Measurements from ENCODE around the gene ARHGEF25.
"Not testable (repeated sequence)": the region's sequence is repeated elsewhere in the genome, so short reads cannot be mapped to it uniquely, and the experiment has no call there.

Gene ARHGEF25

GRCh38 chr12:57611108-57611826 lies at the start of gene ARHGEF25:
ARHGEF25 (plus strand) TSS chr12:57611435; CDS start chr12:57611895, 460 bp downstream.
- peaks cover 57% of the 10 kb centered on the region for H3K27me3 ChIP-seq (ENCODE audit: insufficient read depth, low read length)
- peak within 1 kb of the TSS; percentile 78 for H3K4me3 ChIP-seq (ENCODE audit: low read length)
- H3K27ac ChIP-seq (ENCODE audit: low read length), result no peak within 1 kb of the TSS

GRCh38 chr12:57563358-57563757 lies 47.9 kb upstream of the ARHGEF25 start:
- no peaks in the 10 kb centered on the region for H3K9me3 ChIP-seq (ENCODE audit: insufficient read depth, low read depth, low read length)
- H3K9ac ChIP-seq (ENCODE audit: low read depth, low read length), result no peak overlapping the region
- H3K4me1 ChIP-seq (ENCODE audit: insufficient read depth, low read length), result no peaks in the 10 kb centered on the region
- H3K27me3 ChIP-seq (ENCODE audit: insufficient read depth, low read length), result no peaks in the 10 kb centered on the region
- no peak overlapping the region for H3K27ac ChIP-seq (ENCODE audit: low read length)
- peaks cover 28% of the 10 kb centered on the region for H3K36me3 ChIP-seq (ENCODE audit: insufficient read depth, low read depth, low read length)
- H3K4me3 ChIP-seq (ENCODE audit: low read length), result no peak overlapping the region

More at GRCh38 chr12:57611108-57611826, at the start of gene ARHGEF25:
- H3K9me3 ChIP-seq (ENCODE audit: insufficient read depth, low read depth, low read length), result no peaks in the 10 kb centered on the region
- peak within 1 kb of the TSS; percentile 65; the same call in 1 of the 2 replicates for H3K9ac ChIP-seq (ENCODE audit: low read depth, low read length)
- H3K4me1 ChIP-seq (ENCODE audit: insufficient read depth, low read length), result peaks cover 8% of the 10 kb centered on the region; the same call in 1 of the 2 replicates
- peaks cover 13% of the 10 kb centered on the region; the same call in 1 of the 2 replicates for H3K36me3 ChIP-seq (ENCODE audit: insufficient read depth, low read depth, low read length)

GRCh38 chr12:57564178-57564740 lies 47.0 kb upstream of the ARHGEF25 start:
- no peak overlapping the region for H3K9ac ChIP-seq (ENCODE audit: low read depth, low read length)
- H3K4me1 ChIP-seq (ENCODE audit: insufficient read depth, low read length), result no peaks in the 10 kb centered on the region
- no peaks in the 10 kb centered on the region for H3K9me3 ChIP-seq (ENCODE audit: insufficient read depth, low read depth, low read length)
- no peak overlapping the region for H3K27ac ChIP-seq (ENCODE audit: low read length)
- no peak overlapping the region for H3K4me3 ChIP-seq (ENCODE audit: low read length)
- H3K36me3 ChIP-seq (ENCODE audit: insufficient read depth, low read depth, low read length), result peaks cover 35% of the 10 kb centered on the region
- H3K27me3 ChIP-seq (ENCODE audit: insufficient read depth, low read length), result no peaks in the 10 kb centered on the region

- Histone ChIP-seq H3K4me3 (ENCODE audit: low read length) (no peak overlapping the region), H3K27ac (ENCODE audit: low read length) (no peak overlapping the region), H3K9ac (ENCODE audit: low read depth, low read length) (no peak overlapping the region), H3K27me3 (ENCODE audit: insufficient read depth, low read length) (no peaks in the 10 kb centered on the region), H3K36me3 (ENCODE audit: insufficient read depth, low read depth, low read length) (peaks cover 60% of the 10 kb centered on the region), H3K9me3 (ENCODE audit: insufficient read depth, low read depth, low read length) (no peaks in the 10 kb centered on the region), H3K4me1 (ENCODE audit: insufficient read depth, low read length) (no peaks in the 10 kb centered on the region)
Measured at GRCh38 chr12:57568838-57569237, 42.4 kb upstream of the ARHGEF25 start.

GRCh38 chr12:57569858-57570257 lies 41.4 kb upstream of the ARHGEF25 start:
- peaks cover 56% of the 10 kb centered on the region for H3K36me3 ChIP-seq (ENCODE audit: insufficient read depth, low read depth, low read length)
- H3K27me3 ChIP-seq (ENCODE audit: insufficient read depth, low read length), result no peaks in the 10 kb centered on the region
- H3K27ac ChIP-seq (ENCODE audit: low read length), result no peak overlapping the region
- no peaks in the 10 kb centered on the region for H3K9me3 ChIP-seq (ENCODE audit: insufficient read depth, low read depth, low read length)
- H3K4me3 ChIP-seq (ENCODE audit: low read length), result no peak overlapping the region
- no peaks in the 10 kb centered on the region for H3K4me1 ChIP-seq (ENCODE audit: insufficient read depth, low read length)
- H3K9ac ChIP-seq (ENCODE audit: low read depth, low read length), result no peak overlapping the region

- H3K4me1 ChIP-seq (ENCODE audit: insufficient read depth, low read length); H3K27me3 ChIP-seq (ENCODE audit: insufficient read depth, low read length); H3K9me3 ChIP-seq (ENCODE audit: insufficient read depth, low read depth, low read length); H3K9ac ChIP-seq (ENCODE audit: low read depth, low read length); H3K4me3 ChIP-seq (ENCODE audit: low read length); H3K27ac ChIP-seq (ENCODE audit: low read length): not testable (repeated sequence)
- peaks cover 59% of the 10 kb centered on the region for H3K36me3 ChIP-seq (ENCODE audit: insufficient read depth, low read depth, low read length)
Measured at GRCh38 chr12:57570438-57570837, 40.8 kb upstream of the ARHGEF25 start.

GRCh38 chr12:57571926-57572762 lies 39.1 kb upstream of the ARHGEF25 start:
- H3K27me3 ChIP-seq (ENCODE audit: insufficient read depth, low read length), result no peaks in the 10 kb centered on the region
- no peak overlapping the region for H3K4me3 ChIP-seq (ENCODE audit: low read length)
- H3K9ac ChIP-seq (ENCODE audit: low read depth, low read length), result no peak overlapping the region
- H3K27ac ChIP-seq (ENCODE audit: low read length), result no peak overlapping the region
- no peaks in the 10 kb centered on the region for H3K4me1 ChIP-seq (ENCODE audit: insufficient read depth, low read length)
- H3K9me3 ChIP-seq (ENCODE audit: insufficient read depth, low read depth, low read length), result no peaks in the 10 kb centered on the region
- H3K36me3 ChIP-seq (ENCODE audit: insufficient read depth, low read depth, low read length), result peaks cover 74% of the 10 kb centered on the region

GRCh38 chr12:57574795-57575194 lies 36.4 kb upstream of the ARHGEF25 start:
- Histone ChIP-seq H3K4me1 (ENCODE audit: insufficient read depth, low read length) (no peaks in the 10 kb centered on the region), H3K9me3 (ENCODE audit: insufficient read depth, low read depth, low read length) (no peaks in the 10 kb centered on the region), H3K36me3 (ENCODE audit: insufficient read depth, low read depth, low read length) (peaks cover 84% of the 10 kb centered on the region), H3K4me3 (ENCODE audit: low read length) (no peak overlapping the region), H3K27me3 (ENCODE audit: insufficient read depth, low read length) (no peaks in the 10 kb centered on the region), H3K9ac (ENCODE audit: low read depth, low read length) (no peak overlapping the region), H3K27ac (ENCODE audit: low read length) (no peak overlapping the region)

GRCh38 chr12:57575771-57576612 lies 35.2 kb upstream of the ARHGEF25 start:
- peaks cover 92% of the 10 kb centered on the region for H3K36me3 ChIP-seq (ENCODE audit: insufficient read depth, low read depth, low read length)
- H3K27me3 ChIP-seq (ENCODE audit: insufficient read depth, low read length), result no peaks in the 10 kb centered on the region
- no peak overlapping the region for H3K27ac ChIP-seq (ENCODE audit: low read length)
- H3K9ac ChIP-seq (ENCODE audit: low read depth, low read length), result no peak overlapping the region
- H3K9me3 ChIP-seq (ENCODE audit: insufficient read depth, low read depth, low read length), result no peaks in the 10 kb centered on the region
- H3K4me1 ChIP-seq (ENCODE audit: insufficient read depth, low read length), result no peaks in the 10 kb centered on the region
- H3K4me3 ChIP-seq (ENCODE audit: low read length), result no peak overlapping the region

- Histone ChIP-seq H3K4me3 (ENCODE audit: low read length) (no peak overlapping the region), H3K4me1 (ENCODE audit: insufficient read depth, low read length) (no peaks in the 10 kb centered on the region), H3K27me3 (ENCODE audit: insufficient read depth, low read length) (no peaks in the 10 kb centered on the region), H3K9ac (ENCODE audit: low read depth, low read length) (no peak overlapping the region), H3K9me3 (ENCODE audit: insufficient read depth, low read depth, low read length) (no peaks in the 10 kb centered on the region), H3K36me3 (ENCODE audit: insufficient read depth, low read depth, low read length) (peaks cover 92% of the 10 kb centered on the region), H3K27ac (ENCODE audit: low read length) (no peak overlapping the region)
Measured at GRCh38 chr12:57576613-57577160, 34.5 kb upstream of the ARHGEF25 start.
